ENCODE data around the gene SLC25A30. TPM values are rescaled to one million over a fixed set of nuclear protein-coding genes. Genes with fewer than 3 reads are reported as not detected.
A peak's percentile ranks its signal among the peaks of the same experiment; 100 is the strongest.

SLC25A30 gene
- total and polyA plus RNA-seq, 8 donors, result 3.8 to 12.3 (median 7.5) TPM

DNA sequence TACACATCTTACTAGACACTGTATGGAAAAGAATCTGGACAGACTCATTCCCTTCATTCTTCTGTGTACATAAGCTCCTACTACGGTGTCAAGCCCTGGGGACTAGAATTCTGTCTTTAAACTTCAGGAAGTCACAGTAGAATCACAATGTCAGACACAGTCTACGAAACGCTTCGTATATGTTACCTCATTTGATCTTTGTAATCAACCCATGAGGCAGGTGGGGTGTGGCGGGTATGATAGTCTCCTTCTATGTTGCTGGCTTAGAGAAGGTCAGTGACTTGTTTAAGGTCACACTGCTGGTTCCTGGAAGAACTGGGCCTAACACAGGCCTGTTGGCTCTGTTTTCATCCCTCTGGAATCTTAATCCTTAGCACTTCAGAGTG is 45.0 kb downstream of the SLC25A30 start:
- H3K9me3 ChIP-seq, result no peaks in the 10 kb centered on the region
- no peak for FAIRE-seq
- 66 to 79% methylated on average over 5 of the region's 5 CpGs for WGBS, 2 donors
- TF ChIP-seq, protein P1, sequence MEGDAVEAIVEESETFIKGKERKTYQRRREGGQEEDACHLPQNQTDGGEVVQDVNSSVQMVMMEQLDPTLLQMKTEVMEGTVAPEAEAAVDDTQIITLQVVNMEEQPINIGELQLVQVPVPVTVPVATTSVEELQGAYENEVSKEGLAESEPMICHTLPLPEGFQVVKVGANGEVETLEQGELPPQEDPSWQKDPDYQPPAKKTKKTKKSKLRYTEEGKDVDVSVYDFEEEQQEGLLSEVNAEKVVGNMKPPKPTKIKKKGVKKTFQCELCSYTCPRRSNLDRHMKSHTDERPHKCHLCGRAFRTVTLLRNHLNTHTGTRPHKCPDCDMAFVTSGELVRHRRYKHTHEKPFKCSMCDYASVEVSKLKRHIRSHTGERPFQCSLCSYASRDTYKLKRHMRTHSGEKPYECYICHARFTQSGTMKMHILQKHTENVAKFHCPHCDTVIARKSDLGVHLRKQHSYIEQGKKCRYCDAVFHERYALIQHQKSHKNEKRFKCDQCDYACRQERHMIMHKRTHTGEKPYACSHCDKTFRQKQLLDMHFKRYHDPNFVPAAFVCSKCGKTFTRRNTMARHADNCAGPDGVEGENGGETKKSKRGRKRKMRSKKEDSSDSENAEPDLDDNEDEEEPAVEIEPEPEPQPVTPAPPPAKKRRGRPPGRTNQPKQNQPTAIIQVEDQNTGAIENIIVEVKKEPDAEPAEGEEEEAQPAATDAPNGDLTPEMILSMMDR (IDR thresholded peaks at IDR 0.05), result no peak
- H3K4me3 ChIP-seq, result no peak overlapping the region
- H3K27me3 ChIP-seq, result no peaks in the 10 kb centered on the region
- H3K36me3 ChIP-seq, result no peaks in the 10 kb centered on the region
- no peak for DNase-seq
- intact Hi-C loops (cut with DNase I), result loop anchor here in 2 of 3 donors (10.0 kb wide), 2 partner anchors 102 to 132 kb away; no protein-coding TSS in a partner anchor
- ATAC-seq, result no peak
- peaks cover 0 to 3% (median 0%) of the 10 kb centered on the region in 3 donors for H3K4me1 ChIP-seq
- H3K27ac ChIP-seq, result no peak overlapping the region

DNA sequence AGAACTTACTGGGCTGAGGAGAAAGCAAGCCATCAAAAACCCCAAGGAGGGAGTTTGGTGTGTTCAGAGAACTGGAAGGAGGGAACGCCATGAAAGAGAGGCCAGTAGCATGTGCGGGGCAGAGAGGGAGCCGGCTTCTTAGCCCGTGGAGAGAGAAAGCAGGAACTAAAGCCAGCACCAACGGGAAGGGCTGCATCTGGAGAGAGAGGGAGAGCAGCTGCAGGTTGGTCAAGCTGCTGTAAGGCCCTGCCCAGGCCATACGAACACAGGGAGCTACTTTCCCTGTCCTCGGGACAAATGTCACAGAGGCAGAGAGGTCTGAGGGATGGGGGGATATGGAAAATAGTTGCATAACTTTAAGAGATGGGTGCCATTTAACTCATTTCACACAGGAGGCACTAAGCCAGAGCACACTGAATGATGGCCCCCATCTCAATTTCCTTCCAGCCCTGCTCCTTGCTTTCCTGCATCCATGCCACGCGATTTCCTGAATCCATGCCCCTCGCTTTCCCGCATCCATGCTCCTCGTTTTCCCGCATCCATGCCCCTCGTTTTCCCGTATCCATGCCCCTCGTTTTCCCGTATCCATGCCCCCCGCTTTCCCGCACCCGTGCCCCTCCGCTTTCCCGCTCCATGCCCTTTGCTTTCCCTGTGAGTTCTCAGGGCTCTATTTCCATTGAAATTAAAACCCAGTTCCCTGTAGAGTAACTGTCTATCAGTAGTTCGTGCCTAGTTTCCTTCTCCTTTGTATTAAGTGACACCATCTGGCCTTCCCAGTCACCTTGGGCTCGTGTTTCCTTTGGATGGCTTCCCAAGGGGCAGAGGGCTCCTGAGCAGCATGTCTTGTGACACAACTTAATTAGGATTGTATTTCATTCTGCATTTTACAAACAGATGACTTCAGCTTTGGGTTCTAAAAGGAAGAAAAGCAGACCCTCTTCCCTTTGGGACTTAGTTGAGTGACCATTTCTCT is 45.7 kb downstream of the SLC25A30 start:
- Histone ChIP-seq H3K36me3 (no peaks in the 10 kb centered on the region), H3K27me3 (no peaks in the 10 kb centered on the region), H3K4me1 (peaks cover 0 to 3% (median 0%) of the 10 kb centered on the region in 3 donors), H3K27ac (no peak overlapping the region), H3K4me3 (no peak overlapping the region), H3K9me3 (no peaks in the 10 kb centered on the region)
- intact Hi-C loops (cut with DNase I), result loop anchor here in 2 of 3 donors (10.0 kb wide), 2 partner anchors 102 to 132 kb away; no protein-coding TSS in a partner anchor
- TF ChIP-seq, protein P1 (IDR thresholded peaks at IDR 0.05), result no peak
- no peak for FAIRE-seq
- peak in 1 of 4 donors; percentile 14 for ATAC-seq
- DNase-seq, result no peak
- WGBS, 2 donors, result 78 to 83% methylated on average over 24 of the region's 24 CpGs

DNA sequence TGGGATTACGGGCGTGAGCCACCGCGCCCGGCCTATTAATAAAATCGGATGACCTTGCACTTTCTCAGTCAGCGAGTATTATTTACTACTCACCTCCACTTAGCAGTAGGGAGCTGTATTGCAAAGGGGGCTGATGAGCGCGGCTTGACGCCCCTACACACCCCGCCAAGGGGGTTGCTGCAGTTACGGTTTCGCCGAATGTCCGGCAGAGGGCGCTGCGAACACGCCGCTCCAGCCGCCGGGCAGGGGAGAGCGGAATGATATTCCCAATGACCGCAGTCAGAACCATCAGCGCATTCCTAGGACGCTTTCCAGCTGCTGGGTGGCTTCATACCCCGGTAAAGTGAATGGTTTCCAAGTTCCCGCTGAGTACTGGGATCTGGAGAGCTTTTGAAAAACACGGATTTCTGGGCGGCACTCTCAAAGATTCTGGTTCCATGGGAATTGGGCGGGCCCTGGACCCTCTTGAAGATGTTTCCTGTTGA is 47.2 kb downstream of the SLC25A30 start:
- 19 to 21% methylated on average over 30 of the region's 30 CpGs for WGBS, 2 donors
- DNase-seq, result peak; percentile 33 to 87 (median 69)
- peaks cover 0 to 3% (median 0%) of the 10 kb centered on the region in 3 donors for H3K4me1 ChIP-seq
- no peak for FAIRE-seq
- no peaks in the 10 kb centered on the region for H3K27me3 ChIP-seq
- intact Hi-C loops (cut with DNase I), result loop anchor here in 2 of 3 donors (10.0 kb wide), 2 partner anchors 104 to 134 kb away; no protein-coding TSS in a partner anchor
- no peaks in the 10 kb centered on the region for H3K36me3 ChIP-seq
- ATAC-seq, result peak; percentile 82 to 91 (median 86)
- TF ChIP-seq, protein P1 (IDR thresholded peaks at IDR 0.05), result peak; percentile 84 to 96 (median 94)
- H3K4me3 ChIP-seq, result no peak overlapping the region
- H3K27ac ChIP-seq, result no peak overlapping the region
- H3K9me3 ChIP-seq, result no peaks in the 10 kb centered on the region

DNA sequence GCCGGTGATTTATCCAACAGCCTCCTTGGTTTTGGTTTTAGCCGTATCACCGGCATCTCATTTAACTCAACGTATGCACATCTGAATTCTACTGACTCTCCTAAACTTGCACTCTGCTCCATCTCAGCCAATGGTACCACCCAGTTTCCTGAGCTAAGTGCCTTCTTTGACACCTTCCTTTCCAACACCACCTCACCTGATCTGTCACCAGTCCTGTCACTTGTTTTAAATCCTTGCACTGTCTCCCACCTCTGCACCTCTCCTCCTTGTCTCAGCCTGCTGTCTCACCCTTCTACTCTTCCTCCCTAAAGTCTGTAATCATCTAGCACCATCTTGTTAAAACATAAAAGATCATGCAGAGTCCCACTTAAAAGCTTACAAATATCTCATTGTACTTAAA is 49.1 kb downstream of the SLC25A30 start:
- Histone ChIP-seq H3K4me3 (no peak overlapping the region), H3K36me3 (no peaks in the 10 kb centered on the region), H3K27ac (no peak overlapping the region), H3K4me1 (peaks cover 0 to 3% (median 0%) of the 10 kb centered on the region in 3 donors), H3K9me3 (no peaks in the 10 kb centered on the region), H3K27me3 (no peaks in the 10 kb centered on the region)
- TF ChIP-seq, protein P1 (IDR thresholded peaks at IDR 0.05), result no peak
- ATAC-seq, result no peak
- 94% methylated on average over 4 of the region's 4 CpGs for WGBS, 2 donors
- intact Hi-C loops (cut with DNase I), result no loop called here
- DNase-seq, result no peak
- FAIRE-seq, result no peak
